DOHH2 (cell line): ENCODE measurements around the gene TNFRSF19.

Experiments
- EZH2phosphoT487 ChIP-seq: fragments of 200-600 bp; sonication (generic); IDR thresholded peaks from 2 replicates; pipeline ENCODE4 v1.6.1; 2017; ENCODE audit warnings: borderline replicate concordance, mild to moderate bottlenecking, antibody characterized with exemption, low read length, moderate library complexity, mixed read lengths
- TF ChIP-seq, protein P1 (sequence below): fragments of 200-600 bp; sonication (generic); IDR thresholded peaks from one replicate; pipeline ENCODE4 v1.5.1; 2014; ENCODE audit warnings: antibody characterized with exemption, mild to moderate bottlenecking, low read depth, low read length; ENCODE audit not compliant: poor library complexity, severe bottlenecking

DNA sequence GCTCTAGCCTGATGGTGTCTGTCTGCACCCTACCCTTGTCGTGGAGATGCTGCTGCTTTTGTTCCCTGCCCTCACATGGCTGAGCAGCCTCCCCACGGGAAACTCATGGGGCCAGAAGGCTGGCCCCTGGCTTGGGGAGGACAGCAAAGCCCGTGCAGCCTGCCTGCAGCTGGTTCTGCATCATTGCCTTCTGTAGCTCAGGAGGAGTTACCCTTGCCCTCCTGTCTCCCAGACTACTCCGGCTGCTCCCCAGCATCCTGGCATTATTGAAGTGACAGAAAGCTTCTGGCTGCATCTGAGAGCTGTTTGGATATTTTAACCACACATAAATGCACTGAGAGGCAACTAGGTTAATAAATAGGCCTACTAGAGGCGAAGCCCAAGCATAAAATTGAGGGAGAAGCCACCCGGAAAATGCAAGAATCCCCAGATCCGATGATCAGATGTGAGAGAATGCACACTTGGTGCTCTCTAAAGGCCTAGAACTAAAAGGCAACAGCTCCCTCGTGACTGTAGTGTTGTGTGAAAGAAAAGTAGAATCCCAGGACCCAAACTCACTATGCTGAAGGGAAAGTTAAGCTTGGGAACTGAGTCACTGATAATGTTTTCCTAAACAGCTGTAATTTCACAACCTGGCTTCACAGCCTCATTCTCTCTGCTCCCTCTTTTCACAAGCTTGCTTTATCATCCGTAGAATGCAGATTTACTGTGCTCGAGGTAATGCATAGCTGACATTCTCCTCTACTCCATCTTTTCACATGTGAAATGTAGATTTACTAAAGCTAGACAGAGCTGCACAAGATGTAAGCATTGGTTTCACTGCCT is 110.8 kb downstream of the TNFRSF19 start:
- TF ChIP-seq, protein P1, sequence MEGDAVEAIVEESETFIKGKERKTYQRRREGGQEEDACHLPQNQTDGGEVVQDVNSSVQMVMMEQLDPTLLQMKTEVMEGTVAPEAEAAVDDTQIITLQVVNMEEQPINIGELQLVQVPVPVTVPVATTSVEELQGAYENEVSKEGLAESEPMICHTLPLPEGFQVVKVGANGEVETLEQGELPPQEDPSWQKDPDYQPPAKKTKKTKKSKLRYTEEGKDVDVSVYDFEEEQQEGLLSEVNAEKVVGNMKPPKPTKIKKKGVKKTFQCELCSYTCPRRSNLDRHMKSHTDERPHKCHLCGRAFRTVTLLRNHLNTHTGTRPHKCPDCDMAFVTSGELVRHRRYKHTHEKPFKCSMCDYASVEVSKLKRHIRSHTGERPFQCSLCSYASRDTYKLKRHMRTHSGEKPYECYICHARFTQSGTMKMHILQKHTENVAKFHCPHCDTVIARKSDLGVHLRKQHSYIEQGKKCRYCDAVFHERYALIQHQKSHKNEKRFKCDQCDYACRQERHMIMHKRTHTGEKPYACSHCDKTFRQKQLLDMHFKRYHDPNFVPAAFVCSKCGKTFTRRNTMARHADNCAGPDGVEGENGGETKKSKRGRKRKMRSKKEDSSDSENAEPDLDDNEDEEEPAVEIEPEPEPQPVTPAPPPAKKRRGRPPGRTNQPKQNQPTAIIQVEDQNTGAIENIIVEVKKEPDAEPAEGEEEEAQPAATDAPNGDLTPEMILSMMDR, result no peak
- TF ChIP-seq EZH2phosphoT487, result no peak
